Immature natural killer cell (primary cell): ENCODE data around the gene KCNJ18. TPM values are rescaled to one million over a fixed set of nuclear protein-coding genes. Genes with fewer than 3 reads are reported as not detected.
A peak's percentile ranks its signal among the peaks of the same experiment; 100 is the strongest.
"Not testable (repeated sequence)": the region's sequence is repeated elsewhere in the genome, so short reads cannot be mapped to it uniquely, and the experiment has no call there.

Experiments
- DNase-seq, 3 donors: peaks; one replicate each; pipeline ENCODE4 v3.0.0; 2022; ENCODE audit warnings: mixed read lengths in 1 of 3
- H3K27ac Mint-ChIP-seq, 6 donors: one replicate each; pipeline ENCODE4 v1.8.0; 2020; ENCODE audit warnings: mixed read lengths in 6 of 6, mild to moderate bottlenecking in 5 of 6, inconsistent platforms in 4 of 6, moderate library complexity in 3 of 6
- H3K27me3 Mint-ChIP-seq, 3 donors: one replicate each; pipeline ENCODE4 v1.8.0; 2020 to 2021; ENCODE audit warnings: low read depth in 3 of 3, mild to moderate bottlenecking in 3 of 3, mixed read lengths in 3 of 3, moderate library complexity in 3 of 3, inconsistent platforms in 1 of 3
- H3K36me3 Mint-ChIP-seq, 3 donors: one replicate each; pipeline ENCODE4 v1.8.0; 2020; ENCODE audit warnings: mixed read lengths in 3 of 3, inconsistent platforms in 2 of 3, mild to moderate bottlenecking in 2 of 3
- H3K4me1 Mint-ChIP-seq, 2 donors: one replicate each; pipeline ENCODE4 v1.8.0; 2020; ENCODE audit warnings: inconsistent platforms in 2 of 2, mild to moderate bottlenecking in 2 of 2, mixed read lengths in 2 of 2, moderate library complexity in 1 of 2
- H3K4me3 Mint-ChIP-seq, 5 donors: one replicate each; pipeline ENCODE4 v1.8.0; 2020; ENCODE audit warnings: mild to moderate bottlenecking in 5 of 5, mixed read lengths in 5 of 5, inconsistent platforms in 3 of 5, moderate library complexity in 3 of 5
- H3K9me3 Mint-ChIP-seq, 6 donors: one replicate each; pipeline ENCODE4 v1.8.0; 2020; ENCODE audit warnings: mild to moderate bottlenecking in 6 of 6, mixed read lengths in 6 of 6, inconsistent platforms in 4 of 6, moderate library complexity in 3 of 6
- polyA plus RNA-seq, 3 donors: library from polyadenylated mRNA; unstranded; fragments of 300-500 nt; fragmentation: Illumina TruSeq; gene quantifications; one replicate each; pipeline ENCODE4 v1.2.3, GENCODE V29; 2021

Gene KCNJ18
- polyA plus RNA-seq, 3 donors from 2014 or later, result not detected

GRCh38 chr17:21685061-21685795 is 7.1 kb upstream of the KCNJ18 start:
- not testable (repeated sequence) for H3K4me3 Mint-ChIP-seq, H3K36me3 Mint-ChIP-seq, H3K27me3 Mint-ChIP-seq, DNase-seq, H3K4me1 Mint-ChIP-seq
- Mint-ChIP-seq H3K27ac (peak overlapping the region in 1 of 6 donors; percentile 7), H3K9me3 (peaks cover 0 to 11% (median 4%) of the 10 kb centered on the region in 6 donors)

- H3K9me3 Mint-ChIP-seq, result peaks cover 0 to 11% (median 4%) of the 10 kb centered on the region in 6 donors
- no peaks in the 10 kb centered on the region for H3K4me1 Mint-ChIP-seq
- no peak overlapping the region for H3K4me3 Mint-ChIP-seq
- DNase-seq, result no peak
- no peak overlapping the region for H3K27ac Mint-ChIP-seq
- H3K36me3 Mint-ChIP-seq, result no peaks in the 10 kb centered on the region
- peaks cover 0 to 2% (median 0%) of the 10 kb centered on the region in 3 donors for H3K27me3 Mint-ChIP-seq
These were observed 5.9 kb upstream of the KCNJ18 start for GRCh38 chr17:21686165-21687015.

GRCh38 chr17:21687136-21687953 is 5.0 kb upstream of the KCNJ18 start:
- no peak for DNase-seq
- Mint-ChIP-seq H3K27ac (no peak overlapping the region), H3K36me3 (no peaks in the 10 kb centered on the region), H3K4me3 (no peak overlapping the region), H3K9me3 (peaks cover 0 to 11% (median 4%) of the 10 kb centered on the region in 6 donors), H3K4me1 (no peaks in the 10 kb centered on the region), H3K27me3 (peaks cover 0 to 2% (median 0%) of the 10 kb centered on the region in 3 donors)

- peaks cover 0 to 11% (median 4%) of the 10 kb centered on the region in 6 donors for H3K9me3 Mint-ChIP-seq
- H3K36me3 Mint-ChIP-seq, result no peaks in the 10 kb centered on the region
- H3K27ac Mint-ChIP-seq, result no peak overlapping the region
- no peaks in the 10 kb centered on the region for H3K4me1 Mint-ChIP-seq
- no peak overlapping the region for H3K4me3 Mint-ChIP-seq
- H3K27me3 Mint-ChIP-seq, result peaks cover 0 to 2% (median 0%) of the 10 kb centered on the region in 3 donors
- no peak for DNase-seq
These were observed 3.9 kb upstream of the KCNJ18 start for GRCh38 chr17:21688293-21688949.

GRCh38 chr17:21689604-21690003 is 2.7 kb upstream of the KCNJ18 start:
- H3K27me3 Mint-ChIP-seq, result peaks cover 0 to 2% (median 0%) of the 10 kb centered on the region in 3 donors
- no peak overlapping the region for H3K27ac Mint-ChIP-seq
- no peak overlapping the region for H3K4me3 Mint-ChIP-seq
- DNase-seq, result no peak
- no peaks in the 10 kb centered on the region for H3K4me1 Mint-ChIP-seq
- H3K36me3 Mint-ChIP-seq, result no peaks in the 10 kb centered on the region
- peaks cover 0 to 11% (median 4%) of the 10 kb centered on the region in 6 donors for H3K9me3 Mint-ChIP-seq

GRCh38 chr17:21690811-21691210 is 1.5 kb upstream of the KCNJ18 start:
- H3K27me3 Mint-ChIP-seq, DNase-seq, H3K4me1 Mint-ChIP-seq, H3K4me3 Mint-ChIP-seq, H3K27ac Mint-ChIP-seq, H3K36me3 Mint-ChIP-seq: not testable (repeated sequence)
- H3K9me3 Mint-ChIP-seq, result peaks cover 0 to 11% (median 4%) of the 10 kb centered on the region in 6 donors

DNA sequence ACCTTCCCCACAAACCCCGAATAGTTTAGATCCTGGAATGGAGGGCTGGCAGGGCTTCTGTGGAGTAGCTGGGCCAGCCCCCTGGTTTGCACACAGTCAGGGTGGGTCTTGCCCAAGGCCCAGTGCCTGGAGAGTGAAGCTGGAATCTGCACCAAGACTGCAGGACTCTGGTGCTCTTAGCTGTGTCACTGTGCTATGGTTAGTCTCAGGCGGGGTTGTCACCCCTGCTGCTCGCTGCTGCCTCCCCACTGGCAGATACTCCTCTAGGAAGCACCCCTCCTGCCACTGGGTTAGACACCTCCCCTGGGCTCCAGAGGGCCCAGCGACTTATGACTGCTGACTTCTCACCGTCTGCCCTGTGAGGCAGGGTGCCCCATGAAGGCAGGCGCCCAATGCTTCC is 842 bp upstream of the KCNJ18 start:
- not testable (repeated sequence) for DNase-seq, H3K4me1 Mint-ChIP-seq, H3K27ac Mint-ChIP-seq, H3K27me3 Mint-ChIP-seq, H3K4me3 Mint-ChIP-seq, H3K36me3 Mint-ChIP-seq, H3K9me3 Mint-ChIP-seq

DNA sequence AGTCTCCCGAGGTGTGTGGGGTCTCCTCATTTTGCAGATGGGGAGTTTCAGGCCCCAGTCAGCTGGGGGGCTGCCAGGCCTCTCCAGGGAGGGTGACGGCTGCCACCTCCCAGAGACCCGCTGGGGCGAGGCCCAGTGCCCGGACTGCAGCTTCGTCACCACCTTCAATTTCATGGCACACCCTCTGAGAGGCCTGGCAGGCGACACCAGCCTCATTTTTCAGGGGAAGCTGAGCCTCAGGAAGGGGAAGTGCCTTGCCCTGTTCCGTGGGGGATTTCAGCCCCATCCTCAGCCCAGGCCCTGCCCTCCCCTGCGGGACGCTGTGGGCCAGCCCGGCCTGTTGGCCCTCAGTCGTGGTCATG is 362 bp downstream of the KCNJ18 start:
- not testable (repeated sequence) for H3K36me3 Mint-ChIP-seq, H3K27me3 Mint-ChIP-seq, H3K9me3 Mint-ChIP-seq, H3K27ac Mint-ChIP-seq, H3K4me3 Mint-ChIP-seq, H3K4me1 Mint-ChIP-seq, DNase-seq

DNA sequence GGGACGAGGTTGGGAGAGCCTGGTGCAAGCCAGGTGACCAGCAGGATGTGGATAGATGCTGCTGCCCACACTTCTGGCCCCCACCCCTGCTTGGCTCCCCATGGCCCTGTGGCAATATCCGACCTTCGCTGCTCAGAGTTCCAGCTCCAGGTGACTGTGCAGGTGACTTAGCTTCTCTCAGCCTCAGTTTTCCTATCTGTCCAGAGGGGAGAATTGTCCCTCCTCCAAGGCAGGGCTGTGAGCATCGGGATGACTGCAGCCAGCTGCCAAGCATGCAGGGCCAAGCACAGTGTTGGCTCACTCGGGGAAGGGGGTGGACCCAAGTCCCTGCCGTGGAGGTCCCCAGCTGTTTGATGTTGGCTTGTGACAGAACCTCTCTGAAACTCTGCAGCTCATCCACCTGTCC is 1.1 kb downstream of the KCNJ18 start:
- not testable (repeated sequence) for DNase-seq, H3K27ac Mint-ChIP-seq, H3K4me1 Mint-ChIP-seq, H3K4me3 Mint-ChIP-seq, H3K9me3 Mint-ChIP-seq, H3K27me3 Mint-ChIP-seq, H3K36me3 Mint-ChIP-seq

DNA sequence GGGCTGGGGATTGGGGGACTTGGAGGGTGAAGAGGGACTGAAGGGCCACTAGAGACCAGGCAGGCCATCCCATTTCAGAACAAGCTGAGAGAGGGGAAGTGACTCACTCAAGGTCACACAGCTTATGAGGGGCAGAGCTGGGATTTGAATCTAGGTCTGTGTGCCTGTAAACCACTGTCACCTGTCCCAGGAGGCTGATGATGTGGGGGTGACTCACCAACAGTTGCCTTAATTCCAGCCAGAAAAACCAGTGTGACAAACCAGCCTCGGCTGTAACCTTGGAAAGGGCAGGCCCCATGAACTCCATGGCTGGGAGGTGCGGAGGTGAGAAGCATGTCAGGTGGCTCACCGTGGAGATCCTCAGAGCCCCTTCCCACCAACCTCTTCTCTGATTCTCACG is 1.6 kb downstream of the KCNJ18 start:
- not testable (repeated sequence) for H3K27ac Mint-ChIP-seq, DNase-seq, H3K4me3 Mint-ChIP-seq, H3K4me1 Mint-ChIP-seq, H3K36me3 Mint-ChIP-seq, H3K9me3 Mint-ChIP-seq, H3K27me3 Mint-ChIP-seq

DNA sequence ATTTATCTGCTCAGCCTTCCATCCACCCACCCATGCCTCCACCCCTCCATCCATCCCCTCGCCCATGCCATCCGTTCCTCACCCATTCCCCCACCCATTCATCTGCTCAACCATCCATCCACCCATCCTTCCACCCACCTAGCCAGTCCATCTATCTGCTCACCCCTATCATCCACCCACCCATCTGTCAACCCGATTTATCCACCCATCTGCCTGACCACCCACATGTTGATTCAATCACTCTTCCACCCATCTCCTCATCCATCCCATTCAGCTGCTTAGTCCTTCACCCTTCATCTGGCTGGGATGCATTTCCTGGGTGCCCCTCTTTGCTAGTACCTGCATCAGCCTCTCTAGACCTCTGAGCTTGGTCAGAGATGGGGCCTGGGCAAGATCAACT is 3.9 kb downstream of the KCNJ18 start:
- H3K36me3 Mint-ChIP-seq, H3K4me3 Mint-ChIP-seq: not testable (repeated sequence)

DNA sequence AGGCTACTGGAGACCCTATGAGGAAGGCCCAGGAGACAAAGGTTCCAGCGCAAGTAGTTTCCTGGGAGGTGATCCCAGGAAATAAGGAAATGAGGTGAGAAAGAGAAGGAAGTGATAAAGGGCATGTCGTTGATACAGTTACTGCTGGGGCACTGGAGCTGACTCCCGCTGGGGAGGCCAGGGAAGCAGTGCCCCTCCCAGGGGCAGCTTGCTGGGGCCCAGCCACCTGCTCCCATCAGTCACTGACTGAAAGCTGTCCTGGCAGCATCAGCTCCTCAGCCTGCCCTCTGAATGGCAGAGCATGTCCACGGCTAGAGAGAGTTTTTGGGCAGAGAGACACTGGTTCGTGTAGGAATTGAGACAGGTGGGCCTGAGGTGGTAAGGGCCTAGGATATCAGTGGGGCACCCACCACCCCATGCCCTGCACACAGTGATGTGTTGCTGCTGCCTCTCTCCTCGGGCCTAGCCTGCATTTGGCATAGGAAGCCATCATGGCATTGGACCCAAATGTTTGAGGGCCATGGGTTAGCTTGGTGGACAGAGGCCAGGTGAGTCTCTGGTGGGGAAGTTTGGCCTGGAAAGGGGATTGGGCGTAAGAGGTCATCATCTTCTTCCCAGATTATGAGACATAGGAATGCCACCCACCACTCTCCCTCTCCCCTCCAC is 4.7 kb downstream of the KCNJ18 start:
- H3K27ac Mint-ChIP-seq, H3K36me3 Mint-ChIP-seq, DNase-seq, H3K4me1 Mint-ChIP-seq, H3K4me3 Mint-ChIP-seq, H3K27me3 Mint-ChIP-seq, H3K9me3 Mint-ChIP-seq: not testable (repeated sequence)

More for the DNA sequence above, 3.9 kb downstream of the KCNJ18 start:
- not testable (repeated sequence) for H3K4me1 Mint-ChIP-seq, DNase-seq, H3K27me3 Mint-ChIP-seq, H3K27ac Mint-ChIP-seq, H3K9me3 Mint-ChIP-seq

- H3K36me3 Mint-ChIP-seq, H3K27me3 Mint-ChIP-seq: not testable (repeated sequence)
These were observed 5.2 kb downstream of the KCNJ18 start for GRCh38 chr17:21697508-21697860.

More at GRCh38 chr17:21697508-21697860, 5.2 kb downstream of the KCNJ18 start:
- not testable (repeated sequence) for H3K9me3 Mint-ChIP-seq, H3K4me1 Mint-ChIP-seq, DNase-seq, H3K4me3 Mint-ChIP-seq, H3K27ac Mint-ChIP-seq
